ENCODE data around the gene AHDC1.

Gene AHDC1

GRCh38 chr1:27526569-27527222 lies 77.2 kb downstream of the AHDC1 start:
- no peak for DNase-seq

DNA sequence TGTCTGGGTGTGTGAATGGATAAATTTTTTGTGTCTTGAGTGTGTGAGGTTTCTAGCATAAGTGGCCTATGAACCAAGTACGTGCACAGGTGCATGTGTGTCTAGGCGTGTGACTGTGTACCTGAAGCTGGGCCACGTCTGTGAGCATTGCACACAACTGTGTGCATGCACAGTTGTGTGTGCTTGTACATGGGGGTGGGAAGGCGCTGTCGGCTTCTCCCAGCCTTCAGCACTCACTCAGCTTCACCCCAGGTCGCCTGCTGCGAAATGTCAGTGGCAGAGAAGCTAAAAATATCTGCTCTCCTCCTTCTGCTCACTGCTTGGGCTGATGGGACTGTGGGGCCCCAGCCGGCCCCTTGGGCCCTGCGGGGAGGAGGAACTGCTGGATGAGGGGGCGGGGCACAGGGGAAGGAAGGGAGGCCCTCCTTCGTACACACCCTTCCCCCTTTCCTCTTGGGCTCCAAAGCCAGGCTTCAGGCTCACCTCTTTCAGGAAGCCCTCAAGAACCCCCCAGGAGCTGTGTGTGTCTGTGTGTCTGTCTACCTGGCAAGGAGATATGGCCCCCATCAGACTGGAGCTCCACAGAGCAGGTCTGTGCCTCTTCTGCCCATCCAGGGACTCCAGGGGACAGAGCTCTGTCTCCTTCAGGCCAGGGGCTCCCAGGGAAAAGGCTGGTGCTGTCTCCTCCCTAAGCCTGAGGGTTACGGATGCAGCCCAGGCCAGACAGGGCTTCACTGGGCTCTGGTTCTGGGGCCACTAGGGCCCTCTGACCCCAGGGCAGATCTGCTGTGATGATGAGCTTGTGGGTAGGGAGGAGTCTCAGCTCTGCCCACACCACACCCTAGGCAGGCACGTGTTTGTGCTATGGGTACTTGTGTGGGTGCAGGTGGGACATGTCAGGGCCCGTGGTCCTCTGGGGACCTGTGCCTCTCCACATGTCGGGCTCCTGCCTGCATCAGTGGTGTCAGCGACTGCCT lies 78.4 kb downstream of the AHDC1 start:
- DNase-seq = peak; percentile 45

- DNase-seq = no peak
These were observed 80.5 kb downstream of the AHDC1 start for GRCh38 chr1:27523337-27524020.

DNA sequence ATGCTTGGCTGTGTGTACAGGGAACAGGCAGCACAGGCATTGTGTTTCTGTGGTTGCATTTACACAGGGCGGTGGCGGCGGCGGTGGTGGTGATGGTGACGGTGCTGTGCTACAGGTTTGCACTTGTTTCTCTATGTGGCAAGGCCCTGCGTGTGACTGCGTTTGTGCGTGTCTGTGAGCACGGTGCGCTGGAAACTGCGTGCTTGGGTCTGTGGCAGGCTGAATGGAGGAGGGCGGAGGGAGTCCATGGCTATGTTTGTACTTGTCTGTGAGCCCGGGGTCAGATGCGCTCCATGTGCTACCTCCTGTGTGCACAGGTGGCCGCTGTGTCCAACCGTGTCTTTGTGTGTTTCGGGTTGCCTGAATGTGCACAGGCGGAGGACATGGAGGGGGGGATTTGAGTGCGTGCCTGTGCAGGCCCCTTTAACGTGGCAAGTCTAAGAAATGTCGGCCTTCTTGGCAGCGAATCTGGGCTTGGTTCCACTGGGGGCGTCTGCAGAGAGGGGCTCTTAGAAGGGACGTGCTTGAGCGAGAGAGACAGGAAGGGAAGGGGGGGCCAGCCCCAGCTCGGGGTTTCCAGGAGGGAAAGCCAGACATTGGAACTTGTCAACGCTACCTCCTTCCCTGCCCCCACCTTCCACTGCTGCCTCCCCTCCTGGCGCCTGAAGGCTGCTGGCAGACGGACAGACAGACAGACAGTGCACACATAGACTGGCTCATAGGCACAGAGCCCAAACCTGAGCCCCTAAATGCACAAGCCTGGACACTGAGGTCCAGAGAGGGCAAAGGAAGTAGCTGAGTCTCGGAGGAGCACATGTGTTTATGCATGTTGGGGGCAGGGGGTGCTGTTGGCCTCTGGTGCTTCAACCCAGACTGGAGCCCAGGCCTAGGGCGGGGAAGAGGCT lies 81.3 kb downstream of the AHDC1 start:
- no peak for DNase-seq

- no peak for DNase-seq
These were observed 82.0 kb downstream of the AHDC1 start for GRCh38 chr1:27521861-27522431.

- DNase-seq = no peak
These were observed 82.6 kb downstream of the AHDC1 start for GRCh38 chr1:27521336-27521831.

DNA sequence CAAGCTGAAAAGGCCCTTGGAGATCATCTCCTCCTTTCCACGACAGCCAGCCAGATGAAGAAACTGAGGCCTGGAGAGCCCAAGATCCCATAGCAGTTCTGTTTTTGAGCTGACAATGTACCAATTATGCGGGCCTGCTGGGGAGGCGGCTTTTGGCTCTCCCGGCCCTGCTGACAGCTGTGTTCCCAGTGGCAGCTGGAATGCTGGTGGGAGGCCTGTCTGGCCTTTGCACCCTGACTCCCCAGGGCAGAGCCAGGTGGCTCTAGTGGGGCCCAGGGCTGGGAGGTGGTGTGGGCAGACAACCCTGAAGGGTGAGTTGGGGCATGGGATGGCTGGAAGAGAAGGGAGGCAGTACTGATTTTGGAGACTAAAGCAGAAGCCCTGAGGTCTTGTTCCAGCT lies 83.3 kb downstream of the AHDC1 start:
- no peak for DNase-seq

DNA sequence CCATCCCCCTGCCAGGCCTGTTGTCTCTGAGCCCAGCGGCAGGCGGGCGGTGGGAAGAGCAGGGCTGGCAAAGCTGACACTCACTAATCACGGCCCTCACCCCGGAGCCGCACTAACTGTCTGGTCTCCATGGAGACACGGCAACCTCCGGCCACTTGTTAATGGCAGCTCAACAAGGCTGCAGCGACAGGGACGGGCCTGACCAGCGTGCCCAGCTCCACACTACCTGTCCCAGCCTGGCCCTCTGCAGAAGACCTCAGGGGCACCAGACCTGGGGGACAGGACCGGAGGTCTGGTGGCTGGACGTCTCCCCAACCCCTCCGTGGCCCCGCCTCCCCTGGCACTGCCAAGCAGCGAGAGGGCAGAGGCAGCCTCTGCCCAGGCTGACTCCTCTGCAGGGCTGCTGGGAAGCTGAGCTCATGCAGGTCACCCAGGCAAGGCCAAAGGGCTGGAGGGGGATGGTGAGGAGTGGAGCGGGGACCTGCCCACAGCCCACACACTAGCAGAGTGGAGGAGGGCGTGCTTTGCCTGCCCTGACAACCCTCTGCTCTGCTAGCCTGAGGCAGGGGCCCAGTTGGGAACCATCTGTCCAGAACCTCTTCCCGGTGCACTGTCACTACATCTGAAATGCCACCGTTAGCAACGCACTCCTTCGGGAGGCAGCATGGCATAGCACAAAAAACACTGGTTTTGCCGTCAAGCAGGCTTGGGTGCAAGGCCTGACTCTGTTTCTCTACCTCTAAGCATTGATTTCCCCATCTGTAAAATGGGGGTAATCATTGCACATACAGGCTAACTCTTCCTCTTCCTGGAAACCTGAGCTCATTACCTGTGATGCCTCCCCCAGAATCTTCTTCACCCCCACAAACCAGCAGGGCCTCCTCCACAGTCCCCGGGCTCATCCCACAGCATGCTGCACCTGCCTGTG lies 84.3 kb downstream of the AHDC1 start:
- DNase-seq = no peak

- no peak for DNase-seq
These were observed 85.1 kb downstream of the AHDC1 start for GRCh38 chr1:27518808-27519207.

GRCh38 chr1:27517907-27518718 lies 85.8 kb downstream of the AHDC1 start:
- peak; percentile 78 for DNase-seq

DNA sequence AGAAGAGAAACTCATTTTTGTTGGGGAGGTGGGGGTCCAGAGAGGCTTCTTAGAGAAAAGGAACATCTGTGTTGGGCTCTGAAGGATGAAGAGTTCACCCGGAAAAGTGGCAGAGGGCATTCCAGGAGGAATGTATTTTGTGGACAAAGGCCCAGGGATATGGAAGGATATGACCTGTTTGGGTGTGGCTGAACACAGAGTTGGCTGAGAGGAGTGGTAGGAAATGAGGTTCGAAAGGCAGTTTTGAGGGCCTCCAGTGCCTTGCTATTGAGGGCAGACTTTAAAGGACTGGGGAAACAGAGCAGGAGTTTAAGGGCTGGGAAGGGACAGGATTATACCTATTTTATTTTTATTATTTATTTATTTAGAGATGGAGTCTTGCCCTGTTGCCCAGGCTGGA lies 86.6 kb downstream of the AHDC1 start:
- no peak for DNase-seq

GRCh38 chr1:27515626-27516025 lies 88.3 kb downstream of the AHDC1 start:
- no peak for DNase-seq

DNA sequence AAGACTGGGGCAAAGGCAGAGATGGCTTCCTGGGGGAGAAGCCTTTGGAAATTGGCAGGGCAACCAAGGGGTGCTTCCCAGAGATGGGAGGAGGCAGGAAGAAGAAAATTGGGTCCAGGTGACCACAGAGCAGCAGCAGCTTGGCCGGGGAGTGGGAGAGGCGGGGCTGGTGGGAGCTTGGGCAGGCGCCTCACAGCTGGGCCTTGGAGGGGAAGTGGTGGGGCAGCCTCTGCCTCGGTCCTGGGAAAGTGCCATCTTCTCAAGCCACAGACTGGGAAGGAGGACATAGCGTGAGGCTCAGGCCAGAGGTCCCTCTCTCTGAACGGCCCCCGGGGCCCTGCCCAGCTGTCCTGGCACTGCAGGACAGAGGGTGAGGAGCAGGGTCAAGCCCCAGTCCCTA lies 90.0 kb downstream of the AHDC1 start:
- no peak for DNase-seq

GRCh38 chr1:27513528-27513927 lies 90.4 kb downstream of the AHDC1 start:
- DNase-seq = no peak

DNA sequence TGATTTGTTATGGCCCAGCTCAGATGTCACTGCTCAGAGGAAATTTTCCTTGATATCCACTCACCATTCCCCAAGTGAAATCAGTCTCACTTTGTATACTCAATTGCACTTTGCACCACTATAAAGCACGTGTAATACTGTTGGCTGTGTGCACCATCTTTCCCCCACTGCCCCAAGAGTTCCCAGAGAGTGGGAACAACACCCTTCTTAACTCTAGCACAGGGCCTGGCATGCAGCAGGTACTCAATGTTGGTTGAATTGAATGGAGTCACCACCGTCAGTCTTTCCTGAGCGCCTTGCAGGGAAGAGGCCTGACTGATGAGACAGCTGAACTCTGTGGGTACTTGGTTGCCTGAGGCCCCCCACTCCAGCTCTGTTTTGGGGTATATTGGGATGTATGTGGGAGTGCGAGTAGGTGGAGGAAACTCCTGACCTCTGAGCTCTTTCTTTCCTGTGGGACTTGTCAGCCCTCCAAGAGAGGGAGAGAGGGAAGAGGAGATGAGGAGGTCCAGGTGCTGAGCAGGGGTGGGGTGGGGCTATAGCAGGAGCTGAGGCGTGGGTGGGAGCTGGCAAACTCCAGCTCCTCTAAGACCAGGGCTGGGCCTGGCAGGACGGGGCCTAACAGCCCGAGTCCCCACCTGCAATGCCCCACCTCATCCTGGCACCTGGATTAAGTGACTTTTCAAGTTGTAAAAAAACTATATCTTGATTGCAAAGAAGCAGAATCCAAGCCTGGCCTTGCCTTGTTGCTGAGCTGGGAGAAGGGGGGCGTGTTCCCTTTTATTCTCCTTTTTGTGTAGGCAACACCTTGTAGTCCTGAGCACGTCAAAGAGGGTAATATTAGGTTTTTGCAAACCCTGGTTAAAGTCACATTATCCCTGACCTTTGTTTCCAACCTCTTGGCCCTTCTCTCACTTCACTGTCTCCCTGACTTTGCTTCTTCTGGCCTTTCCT lies 94.5 kb downstream of the AHDC1 start:
- no peak for DNase-seq

DNA sequence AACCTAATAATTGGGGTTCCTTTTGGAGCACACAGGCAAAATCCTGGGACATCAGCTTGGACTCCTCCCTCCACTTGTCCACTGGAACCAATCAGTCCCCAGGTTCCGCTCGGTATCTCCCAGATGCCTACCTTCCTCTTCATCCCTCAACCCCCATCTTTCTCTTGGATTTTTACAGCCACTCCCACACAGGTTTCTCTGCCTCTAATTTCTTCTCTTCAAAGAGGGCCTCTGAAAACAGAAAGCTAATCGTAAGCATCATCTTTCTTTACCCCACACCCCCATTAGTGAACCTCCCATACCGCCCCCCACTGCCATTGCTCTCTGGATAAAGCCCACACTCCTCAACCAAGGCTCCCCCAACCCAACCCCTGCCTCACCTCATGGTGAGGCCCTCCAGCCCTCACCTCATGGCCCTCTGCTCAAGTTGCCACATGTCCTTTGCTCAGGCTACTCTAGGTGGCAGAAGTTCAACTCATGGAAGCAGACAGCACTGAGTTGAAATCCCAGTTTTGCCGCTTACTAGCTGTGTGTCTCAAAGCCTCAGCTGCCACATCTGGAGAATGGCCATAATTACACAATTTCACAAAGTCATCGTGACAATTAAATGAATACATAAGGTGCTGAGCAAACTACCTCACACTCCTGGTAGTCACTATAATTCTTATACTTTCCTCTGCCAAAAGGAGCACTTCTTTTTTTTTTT lies 95.8 kb downstream of the AHDC1 start:
- DNase-seq = no peak

DNA sequence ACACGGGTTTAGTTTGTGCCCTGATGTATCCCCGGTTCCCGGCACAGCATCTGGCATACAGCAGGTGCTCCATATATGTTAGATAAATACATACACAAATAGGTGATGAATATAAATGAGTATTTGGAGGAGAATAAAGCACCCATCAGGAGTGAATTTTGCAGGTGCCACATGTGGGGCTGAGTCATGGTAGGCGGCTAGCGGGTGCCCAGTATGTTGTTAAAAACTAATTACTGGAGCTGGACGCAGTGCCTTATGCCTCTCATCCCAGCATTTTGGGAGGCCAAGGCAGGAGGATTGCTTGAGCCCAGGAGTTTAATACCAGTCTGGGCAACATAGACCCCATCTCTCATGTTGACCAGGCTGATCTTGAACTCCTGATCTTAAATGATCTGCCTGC lies 97.2 kb downstream of the AHDC1 start:
- no peak for DNase-seq

DNA sequence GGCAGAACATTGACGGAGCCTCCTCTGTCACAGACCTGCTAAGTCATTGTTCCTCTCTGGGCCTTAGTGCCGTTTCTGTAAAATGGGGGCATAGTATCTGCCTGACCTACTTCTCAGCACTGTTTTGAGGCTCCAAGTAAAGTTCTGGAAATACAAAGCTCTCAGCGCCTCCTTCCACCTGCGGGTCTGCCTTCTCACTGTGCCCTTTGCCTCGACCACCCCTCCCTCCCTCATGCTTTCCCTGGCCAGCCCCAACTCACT lies 98.6 kb downstream of the AHDC1 start:
- DNase-seq = no peak

All from NCI-H226 (cell line).